Measurements from ENCODE around the gene CHRNB2.
A peak's percentile ranks its signal among the peaks of the same experiment; 100 is the strongest.
"Not testable (repeated sequence)": the region's sequence is repeated elsewhere in the genome, so short reads cannot be mapped to it uniquely, and the experiment has no call there.

CHRNB2 gene

GRCh38 chr1:154567386-154568156 lies at the start of gene CHRNB2:
TSS of gene CHRNB2 (plus strand) at chr1:154567778. CDS start at chr1:154568045, 267 bp downstream.
- FAIRE-seq = no peak
- no peak for DNase-seq (ENCODE audit: low spot score)

- DNase-seq (ENCODE audit: low spot score) (no peak), FAIRE-seq (no peak)
Measured at GRCh38 chr1:154519591-154519991, 48.0 kb upstream of the CHRNB2 start.

GRCh38 chr1:154520333-154520732 lies 47.2 kb upstream of the CHRNB2 start:
- no peak for DNase-seq (ENCODE audit: low spot score)
- FAIRE-seq = no peak

GRCh38 chr1:154521695-154522094 lies 45.9 kb upstream of the CHRNB2 start:
- FAIRE-seq = no peak
- DNase-seq (ENCODE audit: low spot score) = no peak

- DNase-seq (ENCODE audit: low spot score) (no peak), FAIRE-seq (no peak)
Measured at GRCh38 chr1:154524881-154525280, 42.7 kb upstream of the CHRNB2 start.

- DNase-seq (ENCODE audit: low spot score) = no peak
- no peak for FAIRE-seq
Measured at GRCh38 chr1:154527192-154527591, 40.4 kb upstream of the CHRNB2 start.

GRCh38 chr1:154529308-154529707 lies 38.3 kb upstream of the CHRNB2 start:
- FAIRE-seq (no peak), DNase-seq (ENCODE audit: low spot score) (no peak)

GRCh38 chr1:154531950-154532349 lies 35.6 kb upstream of the CHRNB2 start:
- DNase-seq (ENCODE audit: low spot score); FAIRE-seq: not testable (repeated sequence)

- no peak for FAIRE-seq
- DNase-seq (ENCODE audit: low spot score) = peak; percentile 15
Measured at GRCh38 chr1:154533952-154534844, 33.4 kb upstream of the CHRNB2 start.

- DNase-seq (ENCODE audit: low spot score) (no peak), FAIRE-seq (no peak)
Measured at GRCh38 chr1:154536570-154536969, 31.0 kb upstream of the CHRNB2 start.

- FAIRE-seq = no peak
- no peak for DNase-seq (ENCODE audit: low spot score)
Measured at GRCh38 chr1:154539486-154540483, 27.8 kb upstream of the CHRNB2 start.

GRCh38 chr1:154541231-154541630 lies 26.3 kb upstream of the CHRNB2 start:
- no peak for DNase-seq (ENCODE audit: low spot score)
- no peak for FAIRE-seq

- peak; percentile 43 for DNase-seq (ENCODE audit: low spot score)
- peak; percentile 72 for FAIRE-seq
Measured at GRCh38 chr1:154546264-154547063, 21.1 kb upstream of the CHRNB2 start.

GRCh38 chr1:154547105-154547732 lies 20.4 kb upstream of the CHRNB2 start:
- DNase-seq (ENCODE audit: low spot score) = no peak
- FAIRE-seq = no peak

GRCh38 chr1:154548028-154548427 lies 19.6 kb upstream of the CHRNB2 start:
- no peak for DNase-seq (ENCODE audit: low spot score)
- no peak for FAIRE-seq

GRCh38 chr1:154549202-154549770 lies 18.3 kb upstream of the CHRNB2 start:
- DNase-seq (ENCODE audit: low spot score) (no peak), FAIRE-seq (no peak)

- no peak for FAIRE-seq
- DNase-seq (ENCODE audit: low spot score) = no peak
Measured at GRCh38 chr1:154550070-154550469, 17.5 kb upstream of the CHRNB2 start.

- DNase-seq (ENCODE audit: low spot score) = no peak
- no peak for FAIRE-seq
Measured at GRCh38 chr1:154550657-154551056, 16.9 kb upstream of the CHRNB2 start.

GRCh38 chr1:154551474-154551873 lies 16.1 kb upstream of the CHRNB2 start:
- DNase-seq (ENCODE audit: low spot score) (no peak), FAIRE-seq (no peak)

All from RCC 7860 (cell line).